HL-60 (cell line): ENCODE results near the gene CDC25C.

Experiments
- GABPA ChIP-seq: IDR thresholded peaks from 2 replicates; pipeline ENCODE4 v1.6.1; 2012; ENCODE audit warnings: low read depth
- POLR2AphosphoS5 ChIP-seq: IDR thresholded peaks from 2 replicates; pipeline ENCODE4 v1.6.1; 2012; ENCODE audit warnings: low read depth
- TF ChIP-seq, protein P1 (sequence below): IDR thresholded peaks from one replicate; pipeline ENCODE4 v1.5.1; 2011; ENCODE audit warnings: low read length, control low read depth, inconsistent platforms; ENCODE audit not compliant: insufficient read depth
- TF ChIP-seq, protein P2 (sequence below): IDR thresholded peaks from 2 replicates; pipeline ENCODE4 v1.6.1; 2012; ENCODE audit warnings: low read depth; ENCODE audit not compliant: insufficient replicate concordance

DNA sequence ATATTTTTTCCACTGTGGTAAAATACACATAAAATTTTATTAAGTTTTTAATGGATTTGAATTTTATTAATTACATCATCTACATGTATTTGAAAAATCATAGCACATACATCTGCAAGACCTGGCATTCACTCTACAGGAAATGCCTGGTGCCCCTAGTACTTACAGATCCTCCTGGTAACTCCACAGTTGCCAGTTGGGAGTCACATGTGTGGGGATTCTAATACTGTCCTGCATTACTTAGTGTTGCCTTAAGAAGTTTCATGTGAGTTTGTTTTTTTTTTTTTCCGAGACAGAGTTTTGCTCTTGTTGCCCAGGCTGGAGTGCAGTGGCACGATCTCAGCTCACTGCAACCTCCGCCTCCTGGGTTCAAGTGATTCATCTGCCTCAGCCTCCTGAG is 38.9 kb upstream of the CDC25C start:
- TF ChIP-seq, protein P1, sequence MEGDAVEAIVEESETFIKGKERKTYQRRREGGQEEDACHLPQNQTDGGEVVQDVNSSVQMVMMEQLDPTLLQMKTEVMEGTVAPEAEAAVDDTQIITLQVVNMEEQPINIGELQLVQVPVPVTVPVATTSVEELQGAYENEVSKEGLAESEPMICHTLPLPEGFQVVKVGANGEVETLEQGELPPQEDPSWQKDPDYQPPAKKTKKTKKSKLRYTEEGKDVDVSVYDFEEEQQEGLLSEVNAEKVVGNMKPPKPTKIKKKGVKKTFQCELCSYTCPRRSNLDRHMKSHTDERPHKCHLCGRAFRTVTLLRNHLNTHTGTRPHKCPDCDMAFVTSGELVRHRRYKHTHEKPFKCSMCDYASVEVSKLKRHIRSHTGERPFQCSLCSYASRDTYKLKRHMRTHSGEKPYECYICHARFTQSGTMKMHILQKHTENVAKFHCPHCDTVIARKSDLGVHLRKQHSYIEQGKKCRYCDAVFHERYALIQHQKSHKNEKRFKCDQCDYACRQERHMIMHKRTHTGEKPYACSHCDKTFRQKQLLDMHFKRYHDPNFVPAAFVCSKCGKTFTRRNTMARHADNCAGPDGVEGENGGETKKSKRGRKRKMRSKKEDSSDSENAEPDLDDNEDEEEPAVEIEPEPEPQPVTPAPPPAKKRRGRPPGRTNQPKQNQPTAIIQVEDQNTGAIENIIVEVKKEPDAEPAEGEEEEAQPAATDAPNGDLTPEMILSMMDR = no peak
- TF ChIP-seq GABPA (no peak), POLR2AphosphoS5 (no peak)
- TF ChIP-seq, protein P2, sequence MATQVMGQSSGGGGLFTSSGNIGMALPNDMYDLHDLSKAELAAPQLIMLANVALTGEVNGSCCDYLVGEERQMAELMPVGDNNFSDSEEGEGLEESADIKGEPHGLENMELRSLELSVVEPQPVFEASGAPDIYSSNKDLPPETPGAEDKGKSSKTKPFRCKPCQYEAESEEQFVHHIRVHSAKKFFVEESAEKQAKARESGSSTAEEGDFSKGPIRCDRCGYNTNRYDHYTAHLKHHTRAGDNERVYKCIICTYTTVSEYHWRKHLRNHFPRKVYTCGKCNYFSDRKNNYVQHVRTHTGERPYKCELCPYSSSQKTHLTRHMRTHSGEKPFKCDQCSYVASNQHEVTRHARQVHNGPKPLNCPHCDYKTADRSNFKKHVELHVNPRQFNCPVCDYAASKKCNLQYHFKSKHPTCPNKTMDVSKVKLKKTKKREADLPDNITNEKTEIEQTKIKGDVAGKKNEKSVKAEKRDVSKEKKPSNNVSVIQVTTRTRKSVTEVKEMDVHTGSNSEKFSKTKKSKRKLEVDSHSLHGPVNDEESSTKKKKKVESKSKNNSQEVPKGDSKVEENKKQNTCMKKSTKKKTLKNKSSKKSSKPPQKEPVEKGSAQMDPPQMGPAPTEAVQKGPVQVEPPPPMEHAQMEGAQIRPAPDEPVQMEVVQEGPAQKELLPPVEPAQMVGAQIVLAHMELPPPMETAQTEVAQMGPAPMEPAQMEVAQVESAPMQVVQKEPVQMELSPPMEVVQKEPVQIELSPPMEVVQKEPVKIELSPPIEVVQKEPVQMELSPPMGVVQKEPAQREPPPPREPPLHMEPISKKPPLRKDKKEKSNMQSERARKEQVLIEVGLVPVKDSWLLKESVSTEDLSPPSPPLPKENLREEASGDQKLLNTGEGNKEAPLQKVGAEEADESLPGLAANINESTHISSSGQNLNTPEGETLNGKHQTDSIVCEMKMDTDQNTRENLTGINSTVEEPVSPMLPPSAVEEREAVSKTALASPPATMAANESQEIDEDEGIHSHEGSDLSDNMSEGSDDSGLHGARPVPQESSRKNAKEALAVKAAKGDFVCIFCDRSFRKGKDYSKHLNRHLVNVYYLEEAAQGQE = no peak
